OCI-LY1 (cell line): ENCODE results near the gene MEIKIN.

ENCODE experiments used
- H2AFZ ChIP-seq: fragments of 200-600 bp; sonication (generic), shearing (Covaris generic); 2 replicates; pipeline ENCODE4 v1.6.0; 2014; ENCODE audit warnings: antibody characterized with exemption, mild to moderate bottlenecking, low read length
- H3F3A ChIP-seq: fragments of 200-600 bp; sonication (generic), shearing (Covaris generic); 2 replicates; pipeline ENCODE4 v1.6.0; 2014; ENCODE audit warnings: mild to moderate bottlenecking, antibody characterized with exemption, low read length, moderate library complexity; ENCODE audit not compliant: insufficient read depth
- H3K27ac ChIP-seq: fragments of 200-600 bp; sonication (generic); 2 replicates; pipeline ENCODE4 v1.5.1; 2014; ENCODE audit warnings: low read length, mixed run types, mild to moderate bottlenecking, low read depth; ENCODE audit not compliant: poor library complexity, severe bottlenecking
- H3K27me3 ChIP-seq: fragments of 200-600 bp; sonication (generic); 2 replicates; pipeline ENCODE4 v1.6.0; 2014; ENCODE audit warnings: antibody characterized with exemption, mild to moderate bottlenecking, low read length, moderate library complexity; ENCODE audit not compliant: insufficient read depth
- H3K36me3 ChIP-seq: fragments of 200-600 bp; sonication (generic); 2 replicates; pipeline ENCODE4 v1.6.1; 2014; ENCODE audit warnings: mild to moderate bottlenecking, antibody characterized with exemption, low read length, moderate library complexity, mixed read lengths; ENCODE audit not compliant: insufficient read depth
- H3K4me1 ChIP-seq: fragments of 200-600 bp; sonication (generic); 2 replicates; pipeline ENCODE4 v1.5.1; 2014; ENCODE audit warnings: mild to moderate bottlenecking, low read length, moderate library complexity; ENCODE audit not compliant: insufficient read depth, severe bottlenecking
- H3K4me2 ChIP-seq: fragments of 200-600 bp; sonication (generic), shearing (Covaris generic); 2 replicates; pipeline ENCODE4 v1.6.1; 2014; ENCODE audit warnings: low read length
- H3K4me3 ChIP-seq: fragments of 200-600 bp; sonication (generic); 2 replicates; pipeline ENCODE4 v1.5.1; 2014; ENCODE audit warnings: low read length, low read depth, mild to moderate bottlenecking, mixed read lengths; ENCODE audit not compliant: poor library complexity, severe bottlenecking
- H3K79me2 ChIP-seq: fragments of 200-600 bp; shearing (Covaris generic); 2 replicates; pipeline ENCODE4 v1.6.1; 2016; ENCODE audit warnings: mixed run types, low read length, mixed read lengths; ENCODE audit not compliant: insufficient read depth
- H3K9ac ChIP-seq: fragments of 200-600 bp; sonication (generic), shearing (Covaris generic); 2 replicates; pipeline ENCODE4 v1.6.1; 2014; ENCODE audit warnings: mild to moderate bottlenecking, low read length, mixed read lengths
- H3K9me2 ChIP-seq: fragments of 200-600 bp; sonication (generic), shearing (Covaris generic); 2 replicates; pipeline ENCODE4 v1.6.1; 2014; ENCODE audit warnings: low read depth, mild to moderate bottlenecking, low read length, mixed read lengths
- H3K9me3 ChIP-seq: fragments of 200-600 bp; shearing (Covaris generic); 2 replicates; pipeline ENCODE4 v1.6.1; 2014; ENCODE audit warnings: low read length, mixed read lengths
- H4K20me1 ChIP-seq: fragments of 200-600 bp; sonication (generic), shearing (Covaris generic); 2 replicates; pipeline ENCODE4 v1.6.0; 2016; ENCODE audit warnings: mild to moderate bottlenecking, low read length; ENCODE audit not compliant: insufficient read depth
- CTCF ChIP-seq: fragments of 200-600 bp; sonication (generic), shearing (Covaris generic); IDR thresholded peaks from 2 replicates; pipeline ENCODE4 v1.5.1; 2017; ENCODE audit warnings: mild to moderate bottlenecking, antibody characterized with exemption, low read length, moderate library complexity, mixed read lengths
- EZH2 ChIP-seq: fragments of 200-600 bp; sonication (generic), shearing (Covaris generic); IDR thresholded peaks from 2 replicates; pipeline ENCODE4 v1.8.0; 2017; ENCODE audit warnings: borderline replicate concordance, mixed run types, mild to moderate bottlenecking, antibody characterized with exemption, low read length, moderate library complexity, mixed read lengths

Gene MEIKIN

DNA sequence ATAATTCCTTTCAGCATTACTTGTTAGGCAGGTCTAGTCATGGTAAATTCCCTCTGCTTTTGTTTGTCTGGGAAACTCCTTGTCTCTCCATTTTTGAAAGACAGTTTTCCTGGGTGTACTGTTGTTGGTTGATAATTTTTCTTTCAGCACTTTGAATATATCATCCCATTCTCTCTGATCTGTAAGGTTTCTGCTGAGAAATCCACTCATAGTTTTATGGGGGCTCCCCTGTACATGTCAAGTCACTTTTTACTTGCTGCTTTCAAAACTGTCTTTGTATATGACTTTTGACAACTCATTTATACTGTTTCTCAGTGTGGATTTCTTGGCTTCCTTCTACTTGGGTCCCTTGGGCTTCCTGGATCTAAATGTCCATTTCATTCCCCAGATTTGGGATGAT, 16.5 kb downstream of the MEIKIN start:
- H4K20me1 ChIP-seq: no peaks in the 10 kb centered on the region
- H3K4me2 ChIP-seq: no peak overlapping the region
- no peaks in the 10 kb centered on the region for H3K27me3 ChIP-seq
- no peaks in the 10 kb centered on the region for H3K4me1 ChIP-seq
- H3K79me2 ChIP-seq: no peaks in the 10 kb centered on the region
- H3K36me3 ChIP-seq: no peaks in the 10 kb centered on the region
- H3K27ac ChIP-seq: no peak overlapping the region
- TF ChIP-seq EZH2 (no peak), CTCF (no peak)
- no peaks in the 10 kb centered on the region for H3F3A ChIP-seq
- H3K4me3 ChIP-seq: no peak overlapping the region
- H3K9me2 ChIP-seq: no peaks in the 10 kb centered on the region
- H3K9me3 ChIP-seq: no peaks in the 10 kb centered on the region
- no peak overlapping the region for H2AFZ ChIP-seq
- H3K9ac ChIP-seq: no peak overlapping the region

- H3K4me3 ChIP-seq: no peak overlapping the region
- H3F3A ChIP-seq: no peaks in the 10 kb centered on the region
- no peak overlapping the region for H3K9ac ChIP-seq
- H3K4me2 ChIP-seq: no peak overlapping the region
- TF ChIP-seq CTCF (no peak), EZH2 (no peak)
- no peaks in the 10 kb centered on the region for H3K27me3 ChIP-seq
- H3K9me2 ChIP-seq: no peaks in the 10 kb centered on the region
- no peaks in the 10 kb centered on the region for H3K4me1 ChIP-seq
- H3K9me3 ChIP-seq: no peaks in the 10 kb centered on the region
- H3K79me2 ChIP-seq: no peaks in the 10 kb centered on the region
- H3K27ac ChIP-seq: no peak overlapping the region
- H3K36me3 ChIP-seq: no peaks in the 10 kb centered on the region
- H2AFZ ChIP-seq: no peak overlapping the region
- H4K20me1 ChIP-seq: no peaks in the 10 kb centered on the region
These were observed 19.3 kb downstream of the MEIKIN start for GRCh38 chr5:131926168-131926567.

DNA sequence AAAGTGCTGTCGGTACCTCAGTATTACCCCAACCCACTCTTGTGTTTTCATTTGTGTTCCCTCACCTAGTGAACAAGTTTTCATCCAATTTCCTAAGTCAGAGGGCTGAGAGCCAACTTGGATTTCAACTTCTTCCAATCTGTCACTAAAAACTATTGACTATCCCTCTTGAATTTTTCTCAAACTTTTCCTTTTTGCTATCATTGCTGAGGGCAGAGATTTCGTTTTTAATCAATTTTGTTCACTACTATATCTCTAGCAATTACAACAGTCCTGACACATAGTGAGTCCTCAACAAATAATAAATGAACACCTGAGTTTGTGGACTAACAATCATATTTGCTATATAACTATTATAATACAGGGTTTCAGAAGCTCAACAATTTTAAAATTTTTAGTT, 29.0 kb downstream of the MEIKIN start:
- H3K9me3 ChIP-seq: no peaks in the 10 kb centered on the region
- no peaks in the 10 kb centered on the region for H3K36me3 ChIP-seq
- no peak overlapping the region for H3K4me2 ChIP-seq
- H3K27me3 ChIP-seq: no peaks in the 10 kb centered on the region
- H3K27ac ChIP-seq: no peak overlapping the region
- TF ChIP-seq EZH2 (no peak), CTCF (no peak)
- H3K4me1 ChIP-seq: no peaks in the 10 kb centered on the region
- H3K79me2 ChIP-seq: no peaks in the 10 kb centered on the region
- H4K20me1 ChIP-seq: no peaks in the 10 kb centered on the region
- no peaks in the 10 kb centered on the region for H3K9me2 ChIP-seq
- no peak overlapping the region for H2AFZ ChIP-seq
- H3K4me3 ChIP-seq: no peak overlapping the region
- H3F3A ChIP-seq: no peaks in the 10 kb centered on the region
- H3K9ac ChIP-seq: no peak overlapping the region
